ENCODE measurements around the gene PSME3. TPM values are rescaled to one million over a fixed set of nuclear protein-coding genes. Genes with fewer than 3 reads are reported as not detected.

Gene PSME3
- total RNA-seq, 2 donors from 2014 or later = 41.2 to 51.6 TPM

GRCh38 chr17:42796066-42796758 is 37.0 kb upstream of the PSME3 start:
- no peaks in the 10 kb centered on the region for H3K9me3 ChIP-seq
- no peak for DNase-seq
- intact Hi-C loops (cut with DNase I) = no loop called here
- H3K36me3 ChIP-seq (replicated peaks in 1 of 2; ENCODE audit: insufficient read depth in 1 of 2, low read depth in 2 of 2) = no peaks in the 10 kb centered on the region
- H3K4me3 ChIP-seq = no peak overlapping the region
- no peaks in the 10 kb centered on the region for H3K27me3 ChIP-seq
- WGBS, 2 donors = 79% methylated on average over 16 to 18 of the region's 18 CpGs
- TF ChIP-seq CTCF (IDR thresholded peaks at IDR 0.05) (no peak), POLR2A (IDR thresholded peaks at IDR 0.05) (no peak)
- H3K27ac ChIP-seq = peak overlapping the region in 3 of 4 donors; percentile 88 to 94 (median 91)
- no peak for ATAC-seq
- peaks cover 39% of the 10 kb centered on the region for H3K4me1 ChIP-seq

DNA sequence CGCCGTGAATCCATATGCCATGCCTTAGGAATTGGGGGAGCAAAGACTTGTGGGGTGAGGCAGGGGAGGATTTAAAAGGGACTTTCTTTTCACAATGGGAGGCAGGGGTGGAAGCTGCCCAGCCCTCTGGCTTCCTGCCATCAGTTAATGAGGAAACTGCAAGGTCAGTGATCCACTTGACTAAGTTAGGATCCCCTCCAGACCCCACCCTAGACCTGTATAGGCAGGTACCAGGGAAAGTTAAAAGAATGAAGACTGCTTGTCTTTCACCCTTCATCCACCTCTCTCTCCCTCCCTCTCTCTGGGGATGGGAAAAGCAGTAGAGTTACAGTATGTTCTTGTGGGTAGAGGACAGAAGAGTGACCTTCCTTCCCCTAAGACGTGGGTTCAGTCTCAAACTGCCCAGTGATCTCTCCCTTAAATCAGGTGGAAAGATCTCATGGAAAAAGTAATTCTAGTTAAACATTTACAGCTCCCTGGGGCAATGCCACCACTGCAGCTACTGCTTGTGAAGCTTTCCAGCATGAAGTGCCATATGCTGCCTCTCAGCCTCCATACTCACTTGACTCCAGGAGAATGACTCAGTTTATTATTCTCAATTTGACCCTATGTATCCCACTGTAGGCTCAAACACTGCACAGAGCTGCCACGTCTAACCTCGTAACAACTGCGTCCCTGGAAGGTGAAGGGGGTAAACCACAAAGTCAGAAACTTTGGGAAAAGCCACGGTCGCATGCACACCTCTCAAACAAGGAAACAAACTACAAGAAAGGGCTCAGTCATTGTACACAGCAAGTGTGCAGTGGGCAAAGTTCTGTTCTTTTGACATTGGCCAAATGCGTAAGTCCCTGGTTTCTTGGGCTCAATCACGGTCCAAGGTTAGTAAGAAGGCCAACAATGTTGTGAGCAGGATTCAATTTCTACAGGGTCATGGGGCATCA is 35.9 kb upstream of the PSME3 start:
- 18 to 29% methylated on average over 9 to 10 of the region's 10 CpGs for WGBS, 2 donors
- Histone ChIP-seq H3K9me3 (no peaks in the 10 kb centered on the region), H3K27me3 (no peaks in the 10 kb centered on the region), H3K36me3 (replicated peaks in 1 of 2; ENCODE audit: insufficient read depth in 1 of 2, low read depth in 2 of 2) (no peaks in the 10 kb centered on the region), H3K4me1 (peaks cover 39% of the 10 kb centered on the region), H3K4me3 (peak overlapping the region; percentile 68 to 87), H3K27ac (peak overlapping the region; percentile 87 to 94 (median 90))
- DNase-seq (peak; percentile 67 to 85 (median 76)), ATAC-seq (peak; percentile 78)
- TF ChIP-seq POLR2A (IDR thresholded peaks at IDR 0.05) (peak; percentile 32 to 95 (median 90)), CTCF (IDR thresholded peaks at IDR 0.05) (no peak)
- intact Hi-C loops (cut with DNase I) = no loop called here

GRCh38 chr17:42798011-42798382 is 35.2 kb upstream of the PSME3 start:
- Histone ChIP-seq H3K27me3 (no peaks in the 10 kb centered on the region), H3K9me3 (no peaks in the 10 kb centered on the region), H3K27ac (peak overlapping the region; percentile 87 to 94 (median 90)), H3K36me3 (replicated peaks in 1 of 2; ENCODE audit: insufficient read depth in 1 of 2, low read depth in 2 of 2) (no peaks in the 10 kb centered on the region), H3K4me3 (peak overlapping the region; percentile 68 to 87), H3K4me1 (peaks cover 42% of the 10 kb centered on the region)
- intact Hi-C loops (cut with DNase I) = no loop called here
- 3 to 4% methylated on average over 9 to 10 of the region's 10 CpGs for WGBS, 2 donors
- TF ChIP-seq POLR2A (IDR thresholded peaks at IDR 0.05) = no peak
- TF ChIP-seq CTCF (IDR thresholded peaks at IDR 0.05) = no peak
- ATAC-seq (peak; percentile 7), DNase-seq (no peak)

DNA sequence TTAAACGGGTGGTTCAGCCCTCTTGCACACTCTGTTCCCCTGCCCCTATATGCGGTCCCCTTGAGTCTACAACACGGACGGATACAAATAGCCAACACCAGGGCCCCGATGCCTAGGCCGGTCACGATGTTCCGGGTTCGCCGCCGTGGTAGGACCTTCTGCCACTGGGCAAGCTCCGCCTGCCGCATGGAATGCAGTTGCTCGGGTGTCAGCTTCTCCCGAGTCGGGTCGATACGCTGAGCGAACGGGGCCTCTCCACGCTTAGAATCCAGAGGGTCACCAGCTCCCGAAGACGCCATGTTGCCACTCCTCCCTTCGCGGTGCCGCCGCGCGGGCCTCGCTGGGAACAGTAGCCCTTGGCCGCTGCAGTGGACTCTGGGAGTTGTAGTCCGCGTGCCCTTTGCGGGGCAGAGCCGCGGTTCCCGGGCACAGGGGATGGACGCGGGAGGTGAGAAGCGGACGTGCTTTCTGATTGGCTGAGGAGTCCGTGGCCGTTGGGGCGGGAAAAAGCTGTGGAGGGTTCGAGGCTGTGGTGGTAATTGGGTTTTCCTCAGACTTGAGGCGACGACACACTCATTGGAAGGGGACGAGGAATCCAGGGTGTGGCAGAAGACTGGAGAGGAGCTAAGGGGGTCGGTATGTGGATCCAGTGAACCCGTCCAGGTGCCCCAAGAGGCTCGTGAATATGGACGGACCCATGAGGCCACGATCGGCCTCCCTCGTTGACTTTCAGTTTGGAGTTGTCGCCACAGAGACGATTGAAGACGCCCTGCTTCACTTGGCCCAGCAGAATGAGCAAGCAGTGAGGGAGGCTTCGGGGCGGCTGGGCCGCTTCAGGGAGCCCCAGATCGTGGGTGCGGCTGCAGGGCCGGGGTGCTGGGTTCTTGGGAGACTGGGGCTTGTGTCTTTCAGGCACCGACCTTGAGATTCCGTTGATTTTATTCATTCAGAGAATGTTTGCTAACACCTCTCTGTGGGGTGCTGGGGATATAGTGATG is 34.5 kb upstream of the PSME3 start, which contains the start of the genes CNTD1 and COA3:
CNTD1 (plus strand) TSS at position 479 of the 998 bp plus-strand sequence; CDS start at position 686, 207 bp downstream.
COA3 (minus strand) TSS at position 322 of the 998 bp plus-strand sequence; CDS start at position 299, 23 bp downstream.
- Histone ChIP-seq H3K4me3 (peak within 1 kb of the TSS; percentile 68 to 87), H3K36me3 (replicated peaks in 1 of 2; ENCODE audit: insufficient read depth in 1 of 2, low read depth in 2 of 2) (no peaks in the 10 kb centered on the region), H3K27me3 (no peaks in the 10 kb centered on the region), H3K27ac (peak within 1 kb of the TSS; percentile 87 to 94 (median 90)), H3K4me1 (peaks cover 49% of the 10 kb centered on the region), H3K9me3 (no peaks in the 10 kb centered on the region)
- peak in 2 of 3 donors; percentile 67 to 76 for TF ChIP-seq POLR2A (IDR thresholded peaks at IDR 0.05)
- TF ChIP-seq CTCF (IDR thresholded peaks at IDR 0.05) = peak in 1 of 7 experiments; percentile 17
- ATAC-seq (peak; percentile 87), DNase-seq (peak; percentile 87 to 92 (median 89))
- WGBS, 2 donors = 21 to 50% methylated on average over 29 to 66 of the region's 66 CpGs
- intact Hi-C loops (cut with DNase I) = no loop called here

Data from body of pancreas (tissue), 4 donors.